ENCODE measurements around the gene ETS1.

Gene ETS1

GRCh38 chr11:128434818-128435217, 152.5 kb downstream of the ETS1 start:
- no peaks in the 10 kb centered on the region for H3K4me1 ChIP-seq (ENCODE audit: control insufficient read depth, insufficient read depth, low read length)
- CTCF ChIA-PET, result interaction anchor here (0.6 to 0.7 kb wide), 2 partner anchors 65 to 263 kb away, joined by 3 to 6 read pairs; no protein-coding TSS in a partner anchor
- no peak overlapping the region for H3K4me3 ChIP-seq (ENCODE audit: low read depth, low read length)
- no peak overlapping the region for H3K27ac ChIP-seq (ENCODE audit: extremely low read depth, low read depth, low read length)
- no peaks in the 10 kb centered on the region for H3K36me3 ChIP-seq (ENCODE audit: control insufficient read depth in 2 of 2, insufficient read depth in 1 of 2, low read length in 2 of 2)
- POLR2A ChIA-PET, result no interaction called here
- no peak for TF ChIP-seq MYNN (tag by site-specific recombination; IDR thresholded peaks at IDR 0.05; ENCODE audit: borderline replicate concordance)
- TF ChIP-seq ZNF645 (tag by site-specific recombination; IDR thresholded peaks at IDR 0.05), result no peak
- no peak for TF ChIP-seq PBX3 (CRISPR knock-in tag; IDR thresholded peaks at IDR 0.05)
- TF ChIP-seq ZNF785 (tag by site-specific recombination; IDR thresholded peaks at IDR 0.05), result no peak
- no peak for TF ChIP-seq GLIS2 (tag by site-specific recombination; IDR thresholded peaks at IDR 0.05)
- TF ChIP-seq PRDM2 (tag by site-specific recombination; IDR thresholded peaks at IDR 0.05; ENCODE audit: borderline replicate concordance), result no peak
- TF ChIP-seq ZNF548 (tag by site-specific recombination; IDR thresholded peaks at IDR 0.05), result no peak
- no peak for TF ChIP-seq SALL2 (tag by site-specific recombination; IDR thresholded peaks at IDR 0.05; ENCODE audit: borderline replicate concordance)
- TF ChIP-seq GFI1B (tag by site-specific recombination; IDR thresholded peaks at IDR 0.05), result no peak
- no peak for TF ChIP-seq ZNF521 (tag by site-specific recombination; IDR thresholded peaks at IDR 0.05)
- no peak for TF ChIP-seq HOXA7 (CRISPR knock-in tag; IDR thresholded peaks at IDR 0.05; ENCODE audit: borderline replicate concordance)
- no peak for TF ChIP-seq ZNF544 (tag by site-specific recombination; IDR thresholded peaks at IDR 0.05)
- no peak for TF ChIP-seq ZNF19 (tag by site-specific recombination; IDR thresholded peaks at IDR 0.05; ENCODE audit: low read depth)
- no peak for TF ChIP-seq ATF2 (tag by site-specific recombination; IDR thresholded peaks at IDR 0.05; ENCODE audit: low read depth)
- no peak for TF ChIP-seq ZNF138 (tag by site-specific recombination; IDR thresholded peaks at IDR 0.05; ENCODE audit: borderline replicate concordance)
- no peak for TF ChIP-seq ZNF266 (tag by site-specific recombination; IDR thresholded peaks at IDR 0.05; ENCODE audit: low read depth)
- TF ChIP-seq ZBTB8A (tag by site-specific recombination; IDR thresholded peaks at IDR 0.05), result no peak
- no peak for TF ChIP-seq SP3 (tag by site-specific recombination; IDR thresholded peaks at IDR 0.05)
- H3K9me3 ChIP-seq (ENCODE audit: control insufficient read depth, insufficient read depth, low read depth, low read length), result no peaks in the 10 kb centered on the region

All from HEK293 (cell line).